K562 (cell line): Measurements from ENCODE around the gene ZCCHC3. TPM values are rescaled to one million over a fixed set of nuclear protein-coding genes. Genes with fewer than 3 reads are reported as not detected.

Source experiments
- ASH1L ChIP-seq: fragments of 450-650 bp; IDR thresholded peaks from 2 replicates; pipeline ENCODE4 v1.6.1; 2018; ENCODE audit warnings: borderline replicate concordance, mild to moderate bottlenecking, low read depth; ENCODE audit not compliant: partially characterized antibody
- DMBX1 ChIP-seq: fragments of 250-450 bp; sonication (Bioruptor Pico); IDR thresholded peaks from 2 replicates; pipeline ENCODE4 v1.8.0; 2022; ENCODE audit warnings: inconsistent platforms, mild to moderate bottlenecking, moderate library complexity, borderline replicate concordance
- GABPB1 ChIP-seq: sonication (generic); formaldehyde crosslinking; IDR thresholded peaks from 2 replicates; pipeline ENCODE4 v1.8.0; 2022; ENCODE audit warnings: mild to moderate bottlenecking, missing genetic modification reagents
- GABPB2 ChIP-seq: fragments of 250-450 bp; sonication (Bioruptor Pico); conservative IDR thresholded peaks from 2 replicates; pipeline ENCODE4 v1.5.1; 2021; ENCODE audit warnings: mild to moderate bottlenecking
- HMGXB4 ChIP-seq: sonication (generic); formaldehyde crosslinking; IDR thresholded peaks from 2 replicates; pipeline ENCODE4 v1.8.1; 2023; ENCODE audit warnings: mild to moderate bottlenecking, missing genetic modification reagents
- MCM5 ChIP-seq: fragments of 450-650 bp; IDR thresholded peaks from 2 replicates; pipeline ENCODE4 v1.6.1; 2016; ENCODE audit warnings: low read depth
- NCOA2 ChIP-seq, 2 experiments: fragments of 450-650 bp; IDR thresholded peaks; 2 replicates each; pipeline ENCODE4 v1.6.1; 2018; ENCODE audit warnings: mild to moderate bottlenecking in 2 of 2, moderate library complexity in 1 of 2; ENCODE audit not compliant: partially characterized antibody in 2 of 2
- NKRF ChIP-seq: fragments of 450-650 bp; IDR thresholded peaks from 2 replicates; pipeline ENCODE4 v1.6.1; 2016; ENCODE audit warnings: borderline replicate concordance
- NR1H2 ChIP-seq: sonication (generic); formaldehyde crosslinking; IDR thresholded peaks from 2 replicates; pipeline ENCODE4 v1.4.0; 2020; ENCODE audit warnings: mild to moderate bottlenecking, missing genetic modification reagents
- NRF1 ChIP-seq, 2 experiments: fragments of 450-650 bp; IDR thresholded peaks in 1 of 2; conservative IDR thresholded peaks in 1 of 2; 2 replicates each; pipeline ENCODE4 v1.6.1; 2014; ENCODE audit warnings: mild to moderate bottlenecking in 2 of 2
- NUFIP1 ChIP-seq: fragments of 450-650 bp; IDR thresholded peaks from 2 replicates; pipeline ENCODE4 v1.6.1; 2018; ENCODE audit not compliant: partially characterized antibody
- RBM22 ChIP-seq: fragments of 200-400 bp; formaldehyde crosslinking; IDR thresholded peaks from 2 replicates; pipeline ENCODE4 v1.6.1; 2018; ENCODE audit warnings: low read length, low read depth; ENCODE audit not compliant: poor library complexity, severe bottlenecking
- ZBTB11 ChIP-seq, 3 experiments: fragments of 200-800 bp in 1 of 3; fragments of 250-450 bp in 1 of 3; fragments of 450-650 bp in 1 of 3; sonication (Bioruptor Pico) in 1 of 3; sonication (Bioruptor generic) in 1 of 3; formaldehyde crosslinking in 1 of 3; IDR thresholded peaks; 2 replicates each; pipeline versions ENCODE4 v1.6.1 to v1.8.0; 2016 to 2022; ENCODE audit warnings: mild to moderate bottlenecking in 2 of 3, missing genetic modification characterization in 2 of 3, missing compliant biosample characterization in 1 of 3, moderate library complexity in 1 of 3
- ZC3H8 ChIP-seq: fragments of 450-650 bp; IDR thresholded peaks from 2 replicates; pipeline ENCODE4 v1.6.1; 2017
- ZFPM2 ChIP-seq: fragments of 250-450 bp; sonication (Bioruptor Pico); IDR thresholded peaks from 2 replicates; pipeline ENCODE4 v1.5.1; 2022; ENCODE audit warnings: mild to moderate bottlenecking
- ZNF311 ChIP-seq: fragments of 250-450 bp; sonication (Bioruptor Pico); IDR thresholded peaks from 2 replicates; pipeline ENCODE4 v1.4.0; 2020; ENCODE audit warnings: mild to moderate bottlenecking, moderate library complexity
- ZNF398 ChIP-seq: fragments of 250-450 bp; sonication (Bioruptor Pico); IDR thresholded peaks from 2 replicates; pipeline ENCODE4 v1.8.0; 2021; ENCODE audit warnings: moderate library complexity, mild to moderate bottlenecking, inconsistent platforms
- ZNF436 ChIP-seq: fragments of 250-450, 450-650 bp; sonication (Bioruptor Pico); formaldehyde crosslinking; IDR thresholded peaks from 2 replicates; pipeline ENCODE4 v1.7.0; 2020; ENCODE audit warnings: mild to moderate bottlenecking
- polyA plus RNA-seq, 8 experiments: library from polyadenylated mRNA; depleted of rRNA in 4 of 8; stranded (reverse) in 5 of 8; unstranded in 3 of 8; fragments of >200 nt; fragmentation: Nextera tagmentation in 2 of 8; fragmentation: Illumina TruSeq in 1 of 8; extraction: Ambion mirVana in 2 of 8; extraction: Trizol in 1 of 8; gene quantifications; 2 replicates each; pipeline versions ENCODE4 v1.2.1 to v1.2.3, GENCODE V29; 2011 to 2014; ENCODE audit warnings: inconsistent platforms in 1 of 8, missing spikeins in 1 of 8
- total RNA-seq, 7 experiments: library from RNA; depleted of rRNA in 6 of 7; stranded (reverse); fragments of >200 nt in 6 of 7; fragmentation: Illumina TruSeq in 2 of 7; extraction: Trizol in 2 of 7; gene quantifications; 2 replicates each; pipeline versions ENCODE4 v1.2.1 to v1.2.3, GENCODE V29; 2011 to 2021; ENCODE audit warnings: low replicate concordance in 1 of 7

ZCCHC3 gene
- total and polyA plus RNA-seq, 9 of the 15 experiments (the other 6 are each of a cell fraction or from before 2014, with no cell fraction given): 2.8 to 23.3 (median 16.5) TPM

GRCh38 chr20:347640-348484 is 50.5 kb downstream of the ZCCHC3 start (continued):
- TF ChIP-seq HMGXB4 (CRISPR knock-in tag) (no peak), NR1H2 (CRISPR knock-in tag) (no peak), RBM22 (peak; percentile 93), ZC3H8 (no peak), NRF1 (conservative IDR thresholded peaks at IDR 0.05 in 1 of 2, IDR thresholded peaks at IDR 0.05 in 1 of 2) (peak; percentile 66 to 75), ZNF311 (CRISPR knock-in tag) (no peak), ZFPM2 (CRISPR knock-in tag) (no peak), NUFIP1 (no peak), DMBX1 (CRISPR knock-in tag) (no peak), ZBTB11 (CRISPR knock-in tag; IDR thresholded peaks at IDR 0.05) (peak in 1 of 3 experiments; percentile 77; a peak in 2 of 6 replicates), ZNF398 (no peak), NKRF (peak; percentile 88; the same call in 1 of the 2 replicates), ASH1L (no peak), ZNF436 (no peak), MCM5 (no peak), GABPB2 (no peak), GABPB1 (CRISPR knock-in tag) (peak; percentile 93), NCOA2 (IDR thresholded peaks at IDR 0.05; ENCODE audit: partially characterized antibody in 2 of 2) (no peak)
